Measurements from ENCODE around the gene SLCO1A2.
"Not testable (repeated sequence)": the region's sequence is repeated elsewhere in the genome, so short reads cannot be mapped to it uniquely, and the experiment has no call there.

The SLCO1A2 gene

GRCh38 chr12:21334771-21335325 lies at the start of gene SLCO1A2:
TSS of gene SLCO1A2 (minus strand) at chr12:21334917. CDS start at chr12:21334647, 270 bp downstream.
- DNase-seq (ENCODE audit: low read depth in 2 of 2): no peak

GRCh38 chr12:21384261-21384660 lies 49.5 kb upstream of the SLCO1A2 start:
- DNase-seq (ENCODE audit: low read depth in 2 of 2): no peak

- DNase-seq (ENCODE audit: low read depth in 2 of 2): not testable (repeated sequence)
These were observed 46.6 kb upstream of the SLCO1A2 start for GRCh38 chr12:21381320-21381719.

- no peak for DNase-seq (ENCODE audit: low read depth in 2 of 2)
These were observed 44.5 kb upstream of the SLCO1A2 start for GRCh38 chr12:21379218-21379617.

GRCh38 chr12:21372602-21373001 lies 37.9 kb upstream of the SLCO1A2 start, which contains the start of gene IAPP:
TSS of gene IAPP (plus strand) at chr12:21372902. CDS start at chr12:21373352, 450 bp downstream.
- DNase-seq (ENCODE audit: low read depth in 2 of 2): no peak

- no peak for DNase-seq (ENCODE audit: low read depth in 2 of 2)
These were observed 36.2 kb upstream of the SLCO1A2 start for GRCh38 chr12:21370845-21371449.

GRCh38 chr12:21369141-21369980 lies 34.6 kb upstream of the SLCO1A2 start:
- DNase-seq (ENCODE audit: low read depth in 2 of 2): no peak

- DNase-seq (ENCODE audit: low read depth in 2 of 2): not testable (repeated sequence)
These were observed 25.9 kb upstream of the SLCO1A2 start for GRCh38 chr12:21360632-21361031.

GRCh38 chr12:21354641-21355040 lies 19.9 kb upstream of the SLCO1A2 start:
- no peak for DNase-seq (ENCODE audit: low read depth in 2 of 2)

- DNase-seq (ENCODE audit: low read depth in 2 of 2): no peak
These were observed 19.2 kb upstream of the SLCO1A2 start for GRCh38 chr12:21353948-21354347.

GRCh38 chr12:21353487-21353886 lies 18.8 kb upstream of the SLCO1A2 start:
- no peak for DNase-seq (ENCODE audit: low read depth in 2 of 2)

GRCh38 chr12:21350975-21351374 lies 16.3 kb upstream of the SLCO1A2 start:
- no peak for DNase-seq (ENCODE audit: low read depth in 2 of 2)

- DNase-seq (ENCODE audit: low read depth in 2 of 2): no peak
These were observed 12.0 kb upstream of the SLCO1A2 start for GRCh38 chr12:21346542-21347205.

GRCh38 chr12:21343636-21344035 lies 8.9 kb upstream of the SLCO1A2 start:
- DNase-seq (ENCODE audit: low read depth in 2 of 2): no peak

GRCh38 chr12:21341769-21342168 lies 7.1 kb upstream of the SLCO1A2 start:
- DNase-seq (ENCODE audit: low read depth in 2 of 2): no peak

- DNase-seq (ENCODE audit: low read depth in 2 of 2): no peak
These were observed 5.7 kb upstream of the SLCO1A2 start for GRCh38 chr12:21340403-21340802.

GRCh38 chr12:21339921-21340320 lies 5.2 kb upstream of the SLCO1A2 start:
- DNase-seq (ENCODE audit: low read depth in 2 of 2): no peak

- DNase-seq (ENCODE audit: low read depth in 2 of 2): no peak
These were observed 3.4 kb upstream of the SLCO1A2 start for GRCh38 chr12:21337959-21338744.

- DNase-seq (ENCODE audit: low read depth in 2 of 2): no peak
These were observed 2.7 kb upstream of the SLCO1A2 start for GRCh38 chr12:21337453-21337852.

- no peak for DNase-seq (ENCODE audit: low read depth in 2 of 2)
These were observed 1.9 kb upstream of the SLCO1A2 start for GRCh38 chr12:21336656-21337055.

GRCh38 chr12:21330682-21331253 lies 3.9 kb downstream of the SLCO1A2 start:
- no peak for DNase-seq (ENCODE audit: low read depth in 2 of 2)

All from stimulated activated CD8-positive, alpha-beta memory T cell treated with anti-CD3 and anti-CD28 coated beads, Interleukin-2, amount 100 ng/mL, for 48 hours (primary cell).